GM12873 (cell line): Measurements from ENCODE around the gene UGGT1.

ENCODE experiments used
- CTCF ChIP-seq: IDR thresholded peaks from 2 replicates; pipeline ENCODE4 v1.5.1; 2012; ENCODE audit warnings: low read depth, mild to moderate bottlenecking, moderate library complexity, low read length, control low read depth; ENCODE audit not compliant: insufficient read depth; ENCODE audit errors: missing control alignments

Gene UGGT1

GRCh38 chr2:128091726-128092080 is 703 bp downstream of the UGGT1 start:
- no peak for TF ChIP-seq CTCF

GRCh38 chr2:128092656-128093055 is 1.7 kb downstream of the UGGT1 start:
- no peak for TF ChIP-seq CTCF

GRCh38 chr2:128093762-128094161 is 2.8 kb downstream of the UGGT1 start:
- no peak for TF ChIP-seq CTCF

GRCh38 chr2:128095201-128095600 is 4.2 kb downstream of the UGGT1 start:
- TF ChIP-seq CTCF: no peak

GRCh38 chr2:128103407-128103806 is 12.4 kb downstream of the UGGT1 start:
- no peak for TF ChIP-seq CTCF

- no peak for TF ChIP-seq CTCF
These were observed 14.1 kb downstream of the UGGT1 start for GRCh38 chr2:128105072-128105471.

- TF ChIP-seq CTCF: no peak
These were observed 17.2 kb downstream of the UGGT1 start for GRCh38 chr2:128108166-128108565.

GRCh38 chr2:128109243-128109642 is 18.2 kb downstream of the UGGT1 start:
- no peak for TF ChIP-seq CTCF
